Brain pericyte (primary cell): Measurements from ENCODE around the gene ANKRD11.

ENCODE experiments used
- DNase-seq: peaks from one replicate; pipeline ENCODE4 v3.0.0-alpha.2; 2012; ENCODE audit warnings: low read depth, low spot score

ANKRD11 gene

DNA sequence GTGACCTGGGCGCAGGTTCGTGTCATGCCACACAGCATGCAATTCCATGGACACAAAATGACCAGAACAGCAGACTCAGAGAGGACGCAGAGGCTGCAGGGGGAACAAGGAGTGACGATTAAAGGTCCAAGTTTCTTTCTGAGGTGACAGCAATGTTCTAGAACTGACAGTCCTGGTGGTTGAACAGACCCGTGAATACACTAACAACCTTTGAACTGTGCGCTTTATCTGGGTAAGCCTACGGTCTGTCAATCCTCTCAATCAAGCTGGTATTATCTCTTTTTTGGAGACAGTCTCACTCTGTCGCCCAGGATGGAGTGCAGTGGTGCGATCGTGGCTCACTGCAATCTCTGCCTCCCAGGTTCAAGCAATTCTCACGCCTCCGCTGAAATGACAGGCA lies 138.7 kb downstream of the ANKRD11 start:
- DNase-seq, result no peak

GRCh38 chr16:89350701-89351380 lies 139.5 kb downstream of the ANKRD11 start:
- no peak for DNase-seq

GRCh38 chr16:89349947-89350633 lies 140.3 kb downstream of the ANKRD11 start:
- DNase-seq, result no peak

- no peak for DNase-seq
Measured at GRCh38 chr16:89347807-89348206, 142.6 kb downstream of the ANKRD11 start.

- DNase-seq, result no peak
Measured at GRCh38 chr16:89346869-89347268, 143.5 kb downstream of the ANKRD11 start.

DNA sequence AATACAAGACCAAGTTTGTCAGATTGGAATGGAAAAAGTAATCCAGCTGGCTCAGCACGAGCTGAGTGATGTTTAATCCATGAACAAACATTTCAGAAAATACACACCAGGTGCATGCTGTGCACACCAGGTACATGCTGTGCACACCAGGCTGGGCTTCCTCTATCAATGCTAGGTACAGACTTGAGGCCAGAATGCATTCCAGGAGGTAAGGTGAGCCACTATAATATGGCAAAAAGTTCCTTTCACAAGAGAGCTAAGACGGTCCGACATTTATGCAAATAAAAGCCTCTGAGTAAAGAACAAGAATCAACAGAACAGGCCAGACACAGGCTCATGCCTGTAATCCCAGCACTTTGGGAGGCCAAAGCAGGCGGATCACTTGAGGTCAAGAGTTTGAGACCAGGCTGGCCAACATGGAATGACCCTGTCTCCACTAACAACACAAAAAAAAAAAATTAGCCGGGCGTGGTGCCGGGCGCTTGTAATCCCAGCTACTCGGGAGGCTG lies 144.7 kb downstream of the ANKRD11 start:
- DNase-seq, result no peak

GRCh38 chr16:89344846-89345611 lies 145.3 kb downstream of the ANKRD11 start:
- DNase-seq, result no peak

DNA sequence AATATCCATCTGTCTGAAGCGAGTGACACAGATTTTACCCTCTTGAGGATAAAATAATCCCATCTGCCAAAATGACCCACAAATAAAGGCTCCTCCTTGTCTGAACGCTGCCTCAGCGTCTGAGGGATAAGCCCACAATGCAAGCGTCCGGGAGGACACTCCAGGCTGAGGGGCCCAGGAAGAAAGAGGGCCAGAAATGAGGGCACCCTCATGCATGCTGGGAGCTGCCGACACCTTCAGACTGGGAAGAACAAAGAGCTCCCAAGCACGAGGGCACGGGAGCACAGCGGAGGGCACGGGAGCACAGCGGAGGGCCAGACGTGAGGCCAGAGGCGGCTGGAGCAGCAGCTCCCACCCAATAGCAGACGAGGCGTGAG lies 145.9 kb downstream of the ANKRD11 start:
- no peak for DNase-seq

- DNase-seq, result no peak
Measured at GRCh38 chr16:89343501-89344457, 146.6 kb downstream of the ANKRD11 start.

DNA sequence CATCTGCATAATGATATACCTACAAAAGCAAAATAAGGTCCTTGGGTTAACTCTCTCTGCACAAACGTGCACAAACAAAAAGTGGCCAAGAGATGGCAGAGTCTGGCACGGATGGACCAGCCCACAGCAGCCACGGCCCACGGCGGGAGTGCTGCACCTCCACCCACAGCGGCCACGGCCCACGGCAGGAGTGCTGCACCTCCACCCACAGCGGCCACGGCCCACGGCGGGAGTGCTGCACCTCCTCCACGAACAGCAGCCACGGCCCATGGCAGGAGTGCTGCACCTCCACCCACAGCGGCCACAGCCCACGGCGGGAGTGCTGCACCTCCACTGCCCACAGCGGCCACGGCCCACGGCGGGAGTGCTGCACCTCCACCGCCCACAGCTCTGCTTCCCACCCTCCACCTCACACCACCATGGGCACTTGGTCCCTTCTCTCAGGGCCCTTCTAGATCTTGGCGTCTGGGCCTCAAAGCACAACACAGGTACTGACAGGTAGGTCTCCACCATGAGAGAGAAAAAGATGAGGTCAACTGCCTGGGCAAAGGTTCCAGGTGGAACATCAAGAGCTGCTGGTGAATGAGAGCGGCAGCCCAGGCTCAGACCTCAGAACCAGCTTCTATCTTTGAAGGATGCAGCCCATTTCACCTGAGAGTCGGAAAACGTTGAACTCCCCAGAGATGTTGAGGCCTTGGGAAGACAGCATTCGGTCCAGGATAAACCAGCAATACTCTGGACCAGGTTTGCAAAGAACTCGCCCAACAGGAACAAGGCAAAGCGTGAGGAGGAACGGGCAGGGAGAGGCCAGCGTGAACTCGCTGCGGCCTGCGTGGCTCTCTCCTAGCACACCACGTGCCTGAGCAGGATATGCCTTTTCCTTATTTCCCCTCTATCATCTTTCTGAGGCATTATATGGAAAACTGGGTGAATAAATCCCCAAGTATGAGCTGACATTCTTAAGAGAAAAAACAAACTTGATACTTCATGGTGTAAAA lies 148.4 kb downstream of the ANKRD11 start:
- no peak for DNase-seq

DNA sequence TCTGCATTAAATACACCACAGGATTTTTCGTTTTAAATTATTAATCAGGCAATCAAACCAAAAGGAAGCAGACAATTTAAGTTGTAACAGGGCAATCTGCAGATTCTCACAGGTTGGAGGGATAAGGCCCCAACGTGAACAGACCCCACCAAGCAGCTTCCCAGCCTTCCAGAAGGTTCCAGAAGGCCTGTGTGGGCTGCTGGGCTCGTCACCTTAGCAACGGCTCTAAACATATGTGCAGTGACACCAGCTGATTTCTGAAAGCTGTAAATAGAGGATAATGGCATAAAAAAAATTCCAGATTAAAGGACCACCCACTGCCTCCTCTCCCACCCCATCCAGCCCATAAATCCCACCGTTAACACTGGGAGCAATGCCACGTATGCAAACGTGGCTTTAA lies 149.1 kb downstream of the ANKRD11 start:
- DNase-seq, result no peak

- DNase-seq, result no peak
Measured at GRCh38 chr16:89338863-89339262, 151.5 kb downstream of the ANKRD11 start.

GRCh38 chr16:89337965-89338364 lies 152.4 kb downstream of the ANKRD11 start:
- no peak for DNase-seq

DNA sequence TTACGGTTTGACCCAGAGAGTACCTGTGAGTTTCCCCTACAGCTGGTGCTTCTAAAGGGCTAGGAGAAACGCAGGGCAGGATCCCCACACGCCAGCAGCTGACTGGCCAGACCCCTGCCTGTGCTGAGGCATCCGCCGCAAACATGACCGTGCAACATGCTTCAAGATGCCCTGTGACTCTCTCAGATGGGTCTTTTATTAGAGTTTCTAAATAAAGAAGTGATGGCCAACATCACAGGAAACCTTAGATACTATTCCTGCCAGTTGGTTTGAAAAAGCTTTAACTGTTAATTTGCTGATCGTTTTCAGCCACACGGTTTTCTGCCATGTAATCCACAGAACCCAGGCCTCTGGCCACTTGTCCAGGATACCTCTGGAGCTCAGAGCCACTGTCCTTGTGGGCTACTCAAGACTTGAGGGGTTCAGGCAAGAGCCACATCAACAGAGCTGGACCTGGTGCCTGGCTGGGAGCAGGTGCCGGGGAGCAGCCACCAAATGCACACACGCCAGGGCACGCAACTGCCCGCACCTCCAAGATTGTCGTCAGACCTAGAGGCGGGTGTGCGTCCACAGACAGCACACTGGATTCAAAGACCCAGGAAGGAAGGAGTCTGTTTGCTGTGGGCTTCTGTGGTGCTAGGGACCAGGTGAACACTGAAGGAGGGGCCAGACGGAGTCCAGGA lies 154.4 kb downstream of the ANKRD11 start:
- DNase-seq, result no peak

DNA sequence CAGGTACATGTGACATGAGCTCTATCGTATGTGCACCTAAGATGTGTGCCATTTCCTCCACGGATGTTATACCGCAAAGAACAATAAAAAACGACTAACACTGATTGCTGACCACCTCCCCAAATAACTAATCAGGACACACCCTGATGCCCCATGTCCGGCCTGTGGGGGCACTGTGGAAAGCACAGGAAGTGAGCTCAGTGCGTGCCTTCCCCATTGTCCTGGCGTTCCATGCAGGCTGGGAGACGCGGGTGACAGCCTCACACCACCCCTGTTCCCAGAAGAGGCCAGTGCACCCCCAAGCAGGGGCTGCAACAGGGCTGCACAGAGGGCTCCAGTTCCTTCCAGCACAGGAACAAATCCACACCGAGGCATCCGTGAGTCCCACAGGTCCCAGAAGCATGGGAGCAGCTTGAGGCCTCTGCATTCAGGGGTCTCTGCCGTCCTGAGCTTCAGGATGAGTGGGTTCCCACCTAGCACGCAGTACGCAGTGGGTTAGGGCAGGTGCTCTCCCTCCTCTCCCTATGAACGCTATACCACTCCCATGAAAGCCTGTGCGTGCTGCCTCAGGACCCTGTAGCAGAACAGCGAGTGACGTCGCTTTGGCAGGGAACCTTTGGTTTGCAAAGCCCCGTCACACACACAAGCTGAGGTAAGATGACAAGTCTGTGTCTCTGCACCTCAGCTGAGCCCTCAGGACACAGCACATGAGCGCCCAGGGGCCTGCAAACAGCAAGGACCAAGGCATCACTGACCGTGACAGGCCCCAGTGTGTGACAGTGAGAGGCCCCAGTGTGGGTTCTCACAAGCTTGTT lies 155.2 kb downstream of the ANKRD11 start:
- no peak for DNase-seq

- DNase-seq, result no peak
Measured at GRCh38 chr16:89334461-89334860, 155.9 kb downstream of the ANKRD11 start.

GRCh38 chr16:89334050-89334449 lies 156.3 kb downstream of the ANKRD11 start:
- DNase-seq, result no peak

DNA sequence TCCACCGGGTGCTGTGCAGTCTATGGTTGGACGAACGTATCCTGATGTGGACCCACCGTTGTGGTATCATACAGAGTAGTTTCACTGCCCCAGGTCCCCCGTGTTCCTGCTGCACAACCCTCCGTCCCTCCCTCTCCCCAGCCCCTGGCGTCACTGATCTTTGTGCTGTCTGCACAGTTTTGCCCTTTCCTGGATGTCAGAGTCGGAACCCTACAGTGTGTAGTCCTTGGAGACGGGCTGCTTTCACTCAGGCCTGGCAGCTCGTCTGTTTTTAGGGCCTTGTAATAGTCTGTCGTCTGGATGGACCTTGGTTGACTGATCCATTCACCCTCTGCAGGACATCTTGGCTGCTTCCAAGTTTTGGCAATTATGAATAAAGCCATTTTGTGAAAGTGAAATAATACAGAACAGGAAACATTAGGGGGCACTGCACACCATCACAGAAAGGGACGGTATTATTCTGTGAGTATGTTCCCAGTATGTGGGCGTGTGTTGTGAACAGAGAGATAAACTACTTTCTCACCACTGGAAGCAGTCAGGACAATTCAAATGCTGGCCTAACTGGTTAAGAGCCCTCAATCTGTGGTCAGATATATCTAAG lies 156.9 kb downstream of the ANKRD11 start:
- DNase-seq, result peak; percentile 81
